ENCODE results near the gene EXOC2. TPM values are rescaled to one million over a fixed set of nuclear protein-coding genes. Genes with fewer than 3 reads are reported as not detected.

Gene EXOC2
- total and polyA plus RNA-seq, 10 of the 15 experiments (the other 5 are each of a cell fraction or from before 2014, with no cell fraction given) = 8.7 to 32.8 (median 20.7) TPM

DNA sequence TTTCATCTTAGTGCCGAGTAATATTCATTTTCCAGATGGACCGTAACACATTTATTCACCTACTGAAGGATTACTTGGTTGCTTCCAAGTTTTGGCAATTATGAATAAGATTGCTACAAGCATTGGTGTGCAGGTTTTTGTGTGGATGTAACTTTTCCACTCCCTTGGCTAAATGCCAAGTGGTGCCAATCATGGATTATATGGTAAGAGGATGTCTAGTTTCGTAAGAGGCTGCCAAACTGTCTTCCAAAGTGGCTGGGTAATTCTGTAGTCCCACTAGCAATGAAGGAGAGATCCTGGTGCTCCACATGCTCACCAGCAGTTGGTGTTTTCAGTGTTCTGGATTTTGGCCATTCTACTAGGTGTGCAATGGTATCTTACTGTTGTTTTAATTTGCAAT is 184.3 kb downstream of the EXOC2 start (continued):
- TF ChIP-seq NFYB (IDR thresholded peaks at IDR 0.05; ENCODE audit: insufficient read depth, low read depth, low read length) = no peak
- TF ChIP-seq ATF7 (IDR thresholded peaks at IDR 0.05; ENCODE audit: low read depth) = no peak
- TF ChIP-seq, protein P1, sequence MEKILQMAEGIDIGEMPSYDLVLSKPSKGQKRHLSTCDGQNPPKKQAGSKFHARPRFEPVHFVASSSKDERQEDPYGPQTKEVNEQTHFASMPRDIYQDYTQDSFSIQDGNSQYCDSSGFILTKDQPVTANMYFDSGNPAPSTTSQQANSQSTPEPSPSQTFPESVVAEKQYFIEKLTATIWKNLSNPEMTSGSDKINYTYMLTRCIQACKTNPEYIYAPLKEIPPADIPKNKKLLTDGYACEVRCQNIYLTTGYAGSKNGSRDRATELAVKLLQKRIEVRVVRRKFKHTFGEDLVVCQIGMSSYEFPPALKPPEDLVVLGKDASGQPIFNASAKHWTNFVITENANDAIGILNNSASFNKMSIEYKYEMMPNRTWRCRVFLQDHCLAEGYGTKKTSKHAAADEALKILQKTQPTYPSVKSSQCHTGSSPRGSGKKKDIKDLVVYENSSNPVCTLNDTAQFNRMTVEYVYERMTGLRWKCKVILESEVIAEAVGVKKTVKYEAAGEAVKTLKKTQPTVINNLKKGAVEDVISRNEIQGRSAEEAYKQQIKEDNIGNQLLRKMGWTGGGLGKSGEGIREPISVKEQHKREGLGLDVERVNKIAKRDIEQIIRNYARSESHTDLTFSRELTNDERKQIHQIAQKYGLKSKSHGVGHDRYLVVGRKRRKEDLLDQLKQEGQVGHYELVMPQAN (conservative IDR thresholded peaks at IDR 0.05) = no peak
- TF ChIP-seq SUZ12 (IDR thresholded peaks at IDR 0.05; ENCODE audit: unreplicated experiment) = no peak
- TF ChIP-seq, protein P2, sequence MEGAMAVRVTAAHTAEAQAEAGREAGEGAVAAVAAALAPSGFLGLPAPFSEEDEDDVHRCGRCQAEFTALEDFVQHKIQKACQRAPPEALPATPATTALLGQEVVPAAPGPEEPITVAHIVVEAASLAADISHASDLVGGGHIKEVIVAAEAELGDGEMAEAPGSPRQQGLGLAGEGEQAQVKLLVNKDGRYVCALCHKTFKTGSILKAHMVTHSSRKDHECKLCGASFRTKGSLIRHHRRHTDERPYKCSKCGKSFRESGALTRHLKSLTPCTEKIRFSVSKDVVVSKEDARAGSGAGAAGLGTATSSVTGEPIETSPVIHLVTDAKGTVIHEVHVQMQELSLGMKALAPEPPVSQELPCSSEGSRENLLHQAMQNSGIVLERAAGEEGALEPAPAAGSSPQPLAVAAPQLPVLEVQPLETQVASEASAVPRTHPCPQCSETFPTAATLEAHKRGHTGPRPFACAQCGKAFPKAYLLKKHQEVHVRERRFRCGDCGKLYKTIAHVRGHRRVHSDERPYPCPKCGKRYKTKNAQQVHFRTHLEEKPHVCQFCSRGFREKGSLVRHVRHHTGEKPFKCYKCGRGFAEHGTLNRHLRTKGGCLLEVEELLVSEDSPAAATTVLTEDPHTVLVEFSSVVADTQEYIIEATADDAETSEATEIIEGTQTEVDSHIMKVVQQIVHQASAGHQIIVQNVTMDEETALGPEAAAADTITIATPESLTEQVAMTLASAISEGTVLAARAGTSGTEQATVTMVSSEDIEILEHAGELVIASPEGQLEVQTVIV (IDR thresholded peaks at IDR 0.05; ENCODE audit: borderline replicate concordance, partially characterized antibody) = no peak
- TF ChIP-seq IRF4 (IDR thresholded peaks at IDR 0.05; ENCODE audit: low read depth, low read length) = no peak
- TF ChIP-seq SIX5 (IDR thresholded peaks at IDR 0.05; ENCODE audit: low read depth, low read length, severe bottlenecking) = no peak

GRCh38 chr6:508006-508405 is 184.9 kb downstream of the EXOC2 start:
- Histone ChIP-seq H3K4me3 (no peak overlapping the region), H2AFZ (ENCODE audit: control insufficient read depth, low read depth, low read length) (no peak overlapping the region), H3K9me3 (replicated peaks; ENCODE audit: control insufficient read depth, insufficient read depth, low read length) (no peaks in the 10 kb centered on the region), H3K36me3 (ENCODE audit: control insufficient read depth in 2 of 2, insufficient read depth in 2 of 2, low read length in 1 of 2) (no peaks in the 10 kb centered on the region), H3K4me2 (ENCODE audit: control insufficient read depth, insufficient read depth) (no peak overlapping the region), H3K4me1 (ENCODE audit: control insufficient read depth, insufficient read depth, low read length) (peaks cover 7% of the 10 kb centered on the region), H3K9ac (ENCODE audit: control insufficient read depth, insufficient read depth, low read length) (no peak overlapping the region), H3K27ac (ENCODE audit: control insufficient read depth, insufficient read depth) (no peak overlapping the region), H3K27me3 (replicated peaks in 1 of 2; ENCODE audit: control insufficient read depth in 2 of 2, insufficient read depth in 2 of 2, low read length in 1 of 2) (no peaks in the 10 kb centered on the region), H3K79me2 (ENCODE audit: control insufficient read depth, insufficient read depth, low read length) (no peaks in the 10 kb centered on the region), H4K20me1 (ENCODE audit: control insufficient read depth, insufficient read depth) (no peaks in the 10 kb centered on the region)
- ChIA-PET RAD21 (ENCODE audit: unreplicated experiment) (no interaction called here), SMC1A (ENCODE audit: uncharacterized antibody, unreplicated experiment) (interaction anchor here (0.8 to 1.2 kb wide), 4 partner anchors 10 to 43 kb away, joined by 3 to 4 read pairs (median 4); no protein-coding TSS in a partner anchor), CTCF (interaction anchor here (0.8 to 1.3 kb wide), 2 partner anchors 10 to 85 kb away, joined by 4 to 6 read pairs; no protein-coding TSS in a partner anchor), POLR2A (no interaction called here)
- intact Hi-C loops (cut with micrococcal nuclease; ENCODE audit: unreplicated experiment) = no loop called here
- FAIRE-seq = no peak
- BruUV-seq (replicated peaks) = no TSS peak
- no peak for DNase-seq (ENCODE audit: low read depth, low spot score)
- WGBS (ENCODE audit: insufficient coverage, insufficient replicate concordance, low lambda C conversion rate, missing lambda C conversion rate) = 73% methylated on average over 9 of the region's 9 CpGs
- ATAC-seq = no peak
- in situ Hi-C loops (cut with MboI) = no loop called here
- TF ChIP-seq RFX5 (IDR thresholded peaks at IDR 0.05; ENCODE audit: low read depth, low read length) (no peak), SIN3A (IDR thresholded peaks at IDR 0.05; ENCODE audit: low read depth, low read length) (no peak), TBL1XR1 (IDR thresholded peaks at IDR 0.05; ENCODE audit: low read depth, low read length) (no peak), ETV6 (conservative IDR thresholded peaks at IDR 0.05 in 1 of 2, IDR thresholded peaks at IDR 0.05 in 1 of 2; ENCODE audit: borderline replicate concordance in 1 of 2, low read depth in 1 of 2) (no peak), TCF3 (IDR thresholded peaks at IDR 0.05; ENCODE audit: borderline replicate concordance, insufficient read depth, low read depth, low read length) (no peak), SREBF1 (IDR thresholded peaks at IDR 0.05; ENCODE audit: low read length) (no peak), TARDBP (IDR thresholded peaks at IDR 0.05; ENCODE audit: borderline replicate concordance) (no peak), RAD21 (IDR thresholded peaks at IDR 0.05; ENCODE audit: insufficient read depth, low read depth, low read length) (no peak), RBBP5 (conservative IDR thresholded peaks at IDR 0.05) (no peak), HDGF (IDR thresholded peaks at IDR 0.05) (no peak), ASH2L (IDR thresholded peaks at IDR 0.05; ENCODE audit: borderline replicate concordance, low read depth) (no peak)
